Cardiac muscle cell (in vitro differentiated cells and primary cell): ENCODE results near the gene RHBDD1. TPM values are rescaled to one million over a fixed set of nuclear protein-coding genes. Genes with fewer than 3 reads are reported as not detected.
"Not testable (repeated sequence)": the region's sequence is repeated elsewhere in the genome, so short reads cannot be mapped to it uniquely, and the experiment has no call there.

ENCODE experiments used
- DNase-seq, 2 donors: peaks; one replicate each; pipeline versions ENCODE4 v3.0.0 to v3.0.0-alpha.2; 2010 to 2017; ENCODE audit warnings: low read depth in 1 of 2, low spot score in 1 of 2
- H3K27ac ChIP-seq: fragments of 200-600 bp; sonication (generic); 2 replicates; pipeline ENCODE4 v1.5.1; 2016
- H3K27me3 ChIP-seq: fragments of 200-600 bp; sonication (generic); 2 replicates; pipeline ENCODE4 v1.6.0; 2016; ENCODE audit warnings: control low read depth
- H3K36me3 ChIP-seq: fragments of 200-600 bp; sonication (generic); 2 replicates; pipeline ENCODE4 v1.5.1; 2016; ENCODE audit warnings: control low read depth
- H3K4me1 ChIP-seq: fragments of 200-600 bp; sonication (generic); 2 replicates; pipeline ENCODE4 v1.8.1; 2017; ENCODE audit warnings: low read depth, mild to moderate bottlenecking, mixed run types
- H3K4me3 ChIP-seq: fragments of 200-600 bp; sonication (generic); 2 replicates; pipeline ENCODE4 v1.5.1; 2016; ENCODE audit warnings: mild to moderate bottlenecking
- H3K9me3 ChIP-seq: fragments of 200-600 bp; sonication (generic); 2 replicates; pipeline ENCODE4 v1.5.1; 2017; ENCODE audit warnings: low read depth, mild to moderate bottlenecking, control low read depth
- CTCF ChIP-seq: IDR thresholded peaks from 2 replicates; pipeline ENCODE4 v1.5.1; 2012; ENCODE audit warnings: low read depth, mild to moderate bottlenecking, low read length
- polyA plus RNA-seq: library from polyadenylated mRNA; unstranded; fragments of >200 nt; fragmentation: Nextera tagmentation; extraction: Ambion mirVana; gene quantifications from 2 replicates; pipeline ENCODE4 v1.2.1, GENCODE V29; 2016
- total RNA-seq: library from RNA; depleted of rRNA; stranded (reverse); fragments of >200 nt; gene quantifications from 2 replicates; pipeline ENCODE4 v1.2.3, GENCODE V29; 2016

The RHBDD1 gene
- total and polyA plus RNA-seq, 2 experiments from 2014 or later: 6.3 to 12.9 TPM

- Histone ChIP-seq H3K27me3 (no peaks in the 10 kb centered on the region), H3K9me3 (no peaks in the 10 kb centered on the region), H3K4me1 (peaks cover 5% of the 10 kb centered on the region), H3K36me3 (no peaks in the 10 kb centered on the region), H3K4me3 (no peak overlapping the region), H3K27ac (no peak overlapping the region)
- DNase-seq: no peak
- TF ChIP-seq CTCF: no peak
Observed at GRCh38 chr2:226839161-226839560, 3.3 kb downstream of the RHBDD1 start.

DNA sequence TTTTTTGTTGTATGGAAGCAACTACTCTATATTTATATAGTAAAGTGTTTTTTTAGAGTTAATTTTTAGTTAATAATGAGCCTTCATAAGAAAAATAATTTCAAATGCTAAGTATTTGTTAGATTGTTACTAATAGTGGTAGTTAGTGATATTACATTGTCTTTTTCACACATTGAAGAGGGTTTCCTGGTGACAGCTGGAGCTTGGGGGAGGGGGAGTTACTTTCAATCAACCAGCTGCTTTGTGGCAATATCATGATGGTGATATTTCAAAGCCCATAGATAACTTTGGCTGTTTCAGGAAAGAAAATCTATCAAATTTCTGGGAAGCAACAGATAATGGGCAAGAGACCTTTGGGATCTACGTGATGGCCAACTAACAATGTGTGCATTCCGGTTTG, 4.1 kb downstream of the RHBDD1 start:
- no peaks in the 10 kb centered on the region for H3K27me3 ChIP-seq
- H3K27ac ChIP-seq: no peak overlapping the region
- TF ChIP-seq CTCF: no peak
- DNase-seq: no peak
- no peaks in the 10 kb centered on the region for H3K9me3 ChIP-seq
- H3K4me1 ChIP-seq: peaks cover 5% of the 10 kb centered on the region
- no peak overlapping the region for H3K4me3 ChIP-seq
- H3K36me3 ChIP-seq: no peaks in the 10 kb centered on the region

DNA sequence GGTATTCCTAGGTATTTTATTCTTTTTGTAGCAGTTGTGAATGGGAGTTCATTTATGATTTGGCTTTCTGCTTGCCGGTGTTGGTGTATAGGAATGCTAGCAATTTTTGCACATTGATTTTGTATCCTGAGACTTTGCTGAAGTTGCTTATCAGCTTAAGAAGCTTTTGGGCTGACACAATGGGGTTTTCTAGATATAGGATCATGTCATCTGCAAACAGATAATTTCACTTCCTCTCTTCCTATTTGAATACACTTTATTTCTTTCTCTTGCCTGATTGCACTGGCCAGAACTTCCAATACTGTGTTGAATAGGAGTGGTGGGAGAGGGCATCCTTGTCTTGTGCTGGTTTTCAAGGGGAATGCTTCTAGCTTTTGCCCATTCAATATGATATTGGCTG, 7.1 kb downstream of the RHBDD1 start:
- not testable (repeated sequence) for H3K36me3 ChIP-seq, H3K4me1 ChIP-seq, H3K4me3 ChIP-seq, H3K27ac ChIP-seq, H3K9me3 ChIP-seq, H3K27me3 ChIP-seq, DNase-seq

DNA sequence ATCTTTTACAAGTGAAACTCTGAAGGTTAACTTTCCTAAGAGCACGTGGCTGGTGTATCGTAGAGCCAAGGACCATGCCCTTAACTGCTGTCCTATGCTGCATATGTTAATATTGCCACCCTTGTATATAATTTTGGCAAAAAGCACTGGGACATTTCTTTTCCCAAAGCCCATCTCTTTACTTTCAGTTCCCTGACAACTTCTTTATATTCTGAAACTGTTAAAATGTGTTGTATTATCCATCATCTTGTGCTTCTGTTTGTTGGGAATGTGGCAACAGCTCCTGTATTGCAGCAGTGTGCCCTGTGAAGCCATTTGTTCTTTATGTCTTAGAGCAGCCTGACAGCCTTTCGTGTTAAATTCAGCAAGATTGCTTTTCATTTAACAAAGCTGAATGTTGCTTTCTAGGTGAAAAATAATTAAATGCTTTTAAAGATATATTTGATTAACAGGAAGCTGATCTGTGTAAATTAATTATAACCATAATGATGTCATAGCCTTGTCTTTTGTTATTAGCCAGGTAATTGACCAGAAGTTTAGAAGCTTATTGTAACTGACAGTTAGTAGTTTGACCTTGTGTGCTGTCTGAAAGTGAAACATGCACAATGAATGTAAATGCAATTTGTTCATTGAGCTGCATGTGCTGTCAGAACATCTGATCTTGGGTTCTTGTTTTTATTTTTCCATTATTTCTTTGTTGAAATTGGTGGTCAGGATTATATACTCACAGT, 9.7 kb downstream of the RHBDD1 start:
- H3K9me3 ChIP-seq: no peaks in the 10 kb centered on the region
- H3K4me3 ChIP-seq: no peak overlapping the region
- H3K4me1 ChIP-seq: no peaks in the 10 kb centered on the region
- H3K27me3 ChIP-seq: no peaks in the 10 kb centered on the region
- no peak overlapping the region for H3K27ac ChIP-seq
- no peaks in the 10 kb centered on the region for H3K36me3 ChIP-seq
- TF ChIP-seq CTCF: no peak
- no peak for DNase-seq

DNA sequence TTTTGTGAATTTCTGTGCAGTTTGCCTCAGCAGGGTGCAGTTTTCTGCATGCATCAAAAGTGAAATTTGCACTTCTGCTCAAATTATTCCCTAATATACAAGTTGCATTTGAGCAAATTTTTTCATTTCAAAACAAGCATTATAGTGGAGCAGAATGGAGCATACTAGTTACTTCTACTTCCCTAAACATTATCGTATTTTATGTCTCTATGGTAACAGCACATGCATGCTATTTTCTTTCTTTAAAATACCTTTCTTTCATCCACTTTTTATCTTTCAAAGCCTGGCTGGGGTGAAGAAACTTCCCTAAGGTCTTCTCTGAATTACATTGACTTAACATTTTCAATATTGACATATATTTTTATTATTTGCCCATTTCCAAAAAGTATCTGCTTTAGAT, 11.2 kb downstream of the RHBDD1 start:
- Histone ChIP-seq H3K4me1 (no peaks in the 10 kb centered on the region), H3K27me3 (no peaks in the 10 kb centered on the region), H3K9me3 (no peaks in the 10 kb centered on the region), H3K27ac (no peak overlapping the region), H3K4me3 (no peak overlapping the region), H3K36me3 (no peaks in the 10 kb centered on the region)
- TF ChIP-seq CTCF: no peak
- DNase-seq: no peak

DNA sequence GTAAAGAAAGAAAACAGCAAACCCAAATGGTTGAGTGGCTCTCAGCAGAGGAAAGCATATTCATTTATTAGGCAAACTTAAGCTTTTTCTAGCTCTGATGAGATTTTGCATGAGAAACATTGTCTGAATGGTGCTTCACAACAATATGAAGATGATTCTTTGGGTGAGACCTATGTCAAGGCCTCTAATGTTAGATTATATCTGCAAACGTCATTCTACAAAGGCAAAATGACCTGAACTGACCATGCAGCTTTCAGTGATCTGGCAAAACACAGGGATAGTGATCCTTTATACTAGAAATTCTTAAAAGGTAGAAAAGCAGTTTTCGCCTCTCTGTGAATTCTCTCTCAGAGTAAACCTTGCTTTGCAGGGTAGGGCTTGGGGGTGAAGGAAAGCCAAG, 11.7 kb downstream of the RHBDD1 start:
- no peaks in the 10 kb centered on the region for H3K4me1 ChIP-seq
- no peak overlapping the region for H3K27ac ChIP-seq
- H3K9me3 ChIP-seq: no peaks in the 10 kb centered on the region
- no peaks in the 10 kb centered on the region for H3K27me3 ChIP-seq
- TF ChIP-seq CTCF: no peak
- no peak for DNase-seq
- no peak overlapping the region for H3K4me3 ChIP-seq
- no peaks in the 10 kb centered on the region for H3K36me3 ChIP-seq
